NCI-H774 (cell line): ENCODE measurements around the gene SIRPA.

Experiments used
- DNase-seq: peaks from one replicate; lab custom pipeline; 2025; lab: John Stamatoyannopoulos, UW

SIRPA gene

DNA sequence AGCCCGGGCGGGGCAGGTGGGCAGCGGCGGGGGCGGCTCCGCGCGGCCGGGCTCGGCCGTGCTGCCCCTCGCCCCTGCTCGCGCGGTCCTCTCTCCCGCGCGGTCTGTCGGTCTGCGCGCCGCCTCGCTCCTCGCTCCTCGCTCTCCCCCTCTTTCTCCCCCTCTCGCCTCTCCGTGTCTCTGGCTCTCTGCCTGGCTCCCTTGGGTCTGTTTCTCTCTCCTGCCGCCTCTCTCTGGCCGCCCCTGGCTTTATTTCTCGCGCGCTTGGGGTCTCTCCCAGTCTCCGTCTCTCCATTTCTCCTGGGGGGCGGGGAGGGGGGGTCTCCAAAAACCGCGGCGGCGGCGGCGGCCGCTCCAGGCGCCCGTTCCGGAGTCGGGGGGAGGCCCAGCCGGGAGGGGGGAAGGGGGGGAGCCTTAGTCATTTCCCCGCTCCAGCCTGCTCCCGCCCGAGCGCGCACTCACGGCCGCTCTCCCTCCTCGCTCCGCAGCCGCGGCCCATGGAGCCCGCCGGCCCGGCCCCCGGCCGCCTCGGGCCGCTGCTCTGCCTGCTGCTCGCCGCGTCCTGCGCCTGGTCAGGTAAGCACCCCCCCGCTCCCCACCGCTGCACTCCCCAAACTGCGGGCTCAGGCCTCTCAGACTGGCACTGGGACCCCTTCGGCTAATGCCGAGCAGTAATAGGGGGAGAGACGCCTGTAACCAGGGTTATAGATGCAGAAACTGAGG lies at the start of gene SIRPA:
Gene SIRPA (plus strand): TSS at position 457 of the 723 bp plus-strand sequence. CDS start 41 bp downstream, at position 498.
- DNase-seq = no peak

DNA sequence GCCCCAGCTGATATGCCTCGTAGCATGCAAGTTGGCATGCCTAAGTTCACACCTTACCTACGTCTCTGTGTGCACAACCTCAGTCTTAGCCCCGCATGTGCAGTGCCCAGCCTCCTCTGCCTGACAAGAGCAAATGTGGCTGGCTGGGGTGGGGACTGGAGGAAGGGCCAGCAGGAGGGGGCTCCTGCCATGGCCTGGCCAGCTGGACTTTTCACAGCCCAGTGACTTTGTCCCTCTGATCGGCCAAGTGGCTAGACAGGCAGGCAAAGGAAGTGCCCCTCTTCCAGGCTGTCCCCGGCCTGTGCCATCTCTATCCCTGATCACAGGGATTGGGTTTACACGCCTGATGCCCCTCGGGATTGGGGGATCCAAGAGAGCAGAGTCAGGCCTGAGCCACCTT lies 49.5 kb upstream of the SIRPA start:
- no peak for DNase-seq

DNA sequence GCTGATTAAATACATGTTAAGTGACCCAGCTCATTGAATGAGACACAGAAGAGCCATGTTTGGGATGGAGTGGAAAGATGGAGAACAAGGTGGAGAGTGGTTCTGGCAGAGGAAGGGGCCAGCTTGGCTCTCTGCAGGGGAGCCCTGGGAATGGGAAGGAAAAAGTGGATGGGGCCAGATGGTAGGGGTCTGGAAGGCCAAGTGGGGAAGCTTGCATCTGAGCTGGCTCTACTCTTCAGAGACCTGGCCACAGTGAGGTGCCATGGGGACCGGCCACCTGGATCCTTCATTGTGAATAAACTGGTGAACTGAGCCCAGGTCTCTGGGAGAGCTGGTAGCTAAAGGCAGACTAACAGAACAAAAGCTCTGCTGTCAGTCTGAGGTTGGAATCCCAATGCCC lies 48.9 kb upstream of the SIRPA start:
- no peak for DNase-seq

DNA sequence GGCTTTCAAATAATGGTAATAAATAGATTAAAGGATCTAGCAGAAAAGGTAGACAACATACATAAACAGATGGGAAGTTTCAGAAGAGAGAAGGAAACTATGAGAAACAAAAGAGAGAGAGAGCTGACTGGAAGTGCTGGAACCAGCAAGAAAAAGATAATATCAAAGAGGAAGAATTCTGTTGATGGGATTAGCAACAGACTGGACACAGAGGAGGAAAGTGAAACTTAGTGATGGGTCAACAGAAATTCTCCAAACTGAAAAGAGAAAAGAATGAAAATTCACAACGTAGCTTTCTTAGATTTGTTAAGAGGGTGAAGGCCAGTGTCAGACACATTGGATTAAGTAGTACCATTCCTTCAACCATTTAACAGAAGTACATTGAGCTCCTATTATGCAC lies 48.3 kb upstream of the SIRPA start:
- DNase-seq = no peak

DNA sequence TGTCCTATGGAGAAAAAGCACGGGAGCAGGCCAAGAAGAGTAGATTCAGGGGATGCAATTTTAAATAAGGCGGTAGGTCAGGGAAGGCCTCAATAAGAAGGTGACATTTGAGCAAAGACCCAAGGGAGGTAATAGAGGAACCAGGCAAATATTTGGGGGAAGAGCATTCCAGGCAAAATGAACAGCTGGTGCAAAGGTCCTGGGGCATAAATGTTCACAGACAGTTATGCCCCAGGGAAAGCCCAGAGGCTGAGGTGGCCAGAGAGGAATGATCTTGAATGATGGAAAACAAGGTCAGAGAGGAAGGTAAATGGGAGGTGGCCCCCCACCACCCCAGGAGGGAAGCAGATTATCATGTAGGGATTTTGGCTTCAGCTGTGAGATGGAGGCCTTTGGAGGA lies 47.4 kb upstream of the SIRPA start:
- DNase-seq = no peak

DNA sequence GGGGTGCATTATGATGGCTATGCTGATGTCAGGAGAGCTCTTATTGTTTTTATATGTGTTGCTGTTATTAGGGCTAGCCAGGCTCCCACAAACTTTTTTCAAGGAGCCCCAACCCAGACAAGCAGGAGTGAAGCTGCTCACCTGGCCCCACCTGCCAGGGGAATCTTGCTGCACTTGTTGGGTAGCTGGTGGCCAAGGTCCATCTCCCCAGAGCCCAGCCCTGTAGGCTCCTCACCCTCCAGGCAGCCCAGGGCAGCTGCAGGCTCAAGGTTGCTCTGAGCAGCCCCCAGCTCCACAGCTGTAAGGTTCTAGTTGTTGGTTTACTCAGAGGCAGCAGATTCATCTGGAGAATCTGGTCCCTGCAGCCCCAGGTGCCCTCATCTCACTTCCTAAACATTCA lies 46.8 kb upstream of the SIRPA start:
- DNase-seq = no peak

DNA sequence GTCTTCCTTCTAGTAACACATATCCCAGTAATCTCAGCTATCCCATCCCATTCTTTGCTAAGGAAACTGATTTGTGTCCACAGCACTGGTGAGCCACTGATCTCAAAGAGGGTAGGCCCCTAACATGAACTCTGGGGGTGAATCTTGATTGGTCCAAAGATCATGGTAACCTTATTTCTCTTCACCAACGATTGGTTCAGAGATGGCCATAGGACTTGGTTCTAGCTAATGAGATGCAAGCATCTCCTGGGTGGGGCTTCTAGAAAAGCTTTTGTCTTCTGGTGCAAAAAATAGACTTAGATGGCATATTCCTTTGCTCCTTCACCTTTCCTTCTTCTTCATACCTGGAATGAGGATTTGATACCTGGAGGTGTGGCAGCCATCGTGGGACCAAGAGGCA lies 43.8 kb upstream of the SIRPA start:
- no peak for DNase-seq

DNA sequence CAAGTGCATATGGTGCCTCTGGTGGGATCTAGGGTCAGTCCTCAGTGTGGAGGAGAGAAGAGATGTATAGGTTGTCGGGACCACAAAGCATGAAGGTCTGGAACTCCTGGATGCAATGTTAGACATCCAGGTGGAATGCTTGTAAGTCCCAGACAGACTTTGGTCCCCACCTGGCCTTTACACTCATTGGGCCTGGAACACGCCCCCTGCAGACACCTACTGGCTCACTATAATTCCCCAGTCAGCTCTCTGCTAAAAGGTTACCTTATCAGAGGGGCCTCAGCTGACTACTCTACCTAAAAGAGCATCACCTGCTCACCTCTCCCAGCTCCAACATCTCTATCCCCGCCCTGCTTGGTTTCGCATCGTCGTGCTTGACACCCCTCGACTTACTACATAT lies 41.7 kb upstream of the SIRPA start:
- no peak for DNase-seq

DNA sequence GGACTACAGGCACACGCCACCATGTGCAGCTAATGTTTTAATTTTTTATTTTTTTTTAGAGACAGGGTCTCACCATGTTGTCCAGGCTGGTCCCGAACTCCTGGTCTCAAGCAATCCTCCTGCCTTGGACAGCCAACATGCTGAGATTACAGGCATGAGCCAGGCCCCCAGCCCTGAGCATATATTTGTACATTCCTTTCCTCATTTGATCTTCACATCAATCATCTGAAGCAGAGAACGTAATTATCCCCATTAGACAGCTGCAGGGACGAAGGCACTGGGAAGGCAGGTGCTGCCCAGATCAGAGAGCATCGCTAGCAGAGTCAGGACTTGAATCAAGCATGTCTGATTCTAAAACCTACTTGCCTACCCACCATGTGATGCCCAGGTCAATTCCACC lies 41.0 kb upstream of the SIRPA start:
- peak; percentile 16 for DNase-seq

DNA sequence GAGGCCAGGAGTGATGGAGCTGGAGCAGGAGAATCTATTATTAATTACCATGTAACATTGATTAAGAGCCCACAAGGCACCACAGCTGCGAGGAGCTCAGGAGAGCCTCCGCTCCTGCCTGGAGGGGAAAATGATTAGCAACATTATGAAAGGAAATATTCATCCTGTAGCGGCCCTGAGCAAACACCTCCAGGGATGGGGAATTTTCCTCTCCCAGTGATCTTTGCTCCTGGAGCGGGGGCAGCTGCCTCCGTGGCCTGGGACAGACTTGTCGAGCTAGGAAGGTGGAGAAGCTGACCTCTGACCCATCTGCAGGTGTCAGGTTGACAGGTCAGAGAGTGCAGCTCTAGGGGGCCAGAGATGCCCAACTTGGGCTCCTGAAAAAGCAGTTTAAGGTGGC lies 40.1 kb upstream of the SIRPA start:
- DNase-seq = no peak

DNA sequence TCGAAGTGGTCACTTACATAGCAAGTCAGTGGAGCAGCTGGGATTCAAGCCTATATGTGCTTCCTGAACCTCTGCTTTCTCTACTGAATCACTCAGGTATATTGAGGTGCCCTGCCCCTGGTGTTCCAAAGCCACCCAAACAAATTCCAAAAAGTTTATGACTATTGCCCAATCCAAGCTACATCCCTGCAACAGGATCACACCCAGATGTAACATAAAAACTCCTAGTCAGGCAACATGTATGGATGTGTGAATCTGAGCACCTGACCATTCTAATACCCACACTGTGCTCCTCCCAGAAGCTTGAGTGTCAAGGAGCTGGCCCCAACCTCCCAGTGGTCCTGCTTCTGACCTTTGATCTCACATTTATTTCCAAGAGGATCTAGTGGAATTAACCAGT lies 39.5 kb upstream of the SIRPA start:
- DNase-seq = no peak

DNA sequence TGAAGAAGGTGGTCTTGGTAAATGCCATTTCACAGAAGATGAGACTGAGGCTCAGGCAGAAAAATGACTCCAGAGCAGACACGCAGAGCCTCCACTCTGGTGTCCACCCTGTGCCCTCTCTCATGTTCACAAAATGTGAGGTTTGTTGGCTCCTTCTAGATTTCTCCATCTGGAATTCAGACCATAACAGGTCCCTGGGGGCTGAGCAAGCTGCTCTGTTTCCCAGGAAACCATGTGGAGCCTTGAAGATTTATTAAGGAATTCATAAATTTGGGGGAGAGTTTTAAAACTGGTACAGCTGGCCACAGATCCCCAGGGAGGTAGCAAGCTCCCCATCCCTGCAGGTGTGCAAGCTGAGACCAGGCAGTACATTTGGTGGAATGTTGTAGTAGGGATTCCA lies 38.8 kb upstream of the SIRPA start:
- no peak for DNase-seq

DNA sequence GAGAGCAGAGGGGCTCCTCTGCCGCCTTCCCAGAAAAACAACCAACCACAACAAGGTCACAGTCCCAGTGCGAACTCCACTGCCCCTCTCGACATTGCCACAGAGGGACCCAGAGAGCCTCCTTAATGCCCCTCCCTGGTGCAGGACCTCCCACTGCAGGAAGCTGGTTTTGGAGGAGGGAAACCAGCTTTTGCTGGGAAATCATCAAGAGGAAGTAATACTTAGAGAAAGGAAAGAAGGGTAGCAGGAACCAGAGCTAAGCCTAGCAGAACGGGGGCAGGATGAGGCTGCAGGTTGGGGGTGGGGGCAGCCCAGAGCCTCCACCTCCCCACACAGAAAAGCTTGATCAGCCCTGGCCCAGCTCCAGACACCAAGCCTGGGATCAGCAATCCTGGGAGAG lies 37.7 kb upstream of the SIRPA start:
- no peak for DNase-seq

DNA sequence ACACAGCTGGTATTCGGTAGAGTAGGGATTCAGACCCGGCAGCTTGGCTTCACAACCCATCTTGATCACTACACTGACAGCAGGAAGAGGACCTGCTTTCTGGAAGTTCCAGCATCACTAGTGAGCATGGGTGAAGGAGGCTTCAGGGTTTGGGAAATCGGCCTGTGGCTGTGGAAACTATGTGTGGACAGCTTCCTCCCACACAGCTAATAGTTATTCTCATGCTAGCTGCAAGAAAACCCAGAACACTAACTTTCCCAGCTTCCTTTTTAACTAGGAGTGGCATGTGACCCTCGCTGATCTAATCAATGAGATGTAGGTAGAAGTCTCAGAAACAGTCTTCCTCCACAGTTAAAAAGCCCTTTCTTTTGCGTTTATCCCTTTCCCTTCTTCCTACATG lies 36.3 kb upstream of the SIRPA start:
- no peak for DNase-seq

DNA sequence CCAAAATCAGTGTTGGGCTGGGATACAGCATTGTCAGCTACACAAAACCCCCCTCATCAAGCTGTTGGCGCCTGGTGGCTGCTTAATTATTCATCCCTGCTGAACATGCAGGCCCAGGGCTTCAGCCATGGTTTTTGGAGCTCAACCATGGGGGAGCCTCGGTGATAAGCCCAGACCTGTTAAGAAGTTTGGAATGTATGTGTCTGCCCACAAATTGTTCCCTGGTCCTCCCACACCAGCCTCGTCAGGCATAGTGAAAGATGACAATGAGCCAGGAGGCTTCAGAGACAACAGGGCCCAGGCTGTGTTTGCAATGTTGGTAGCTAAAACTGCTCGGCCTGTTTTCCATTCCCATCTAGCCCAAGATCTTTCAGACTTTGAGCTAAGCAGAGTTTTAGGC lies 34.8 kb upstream of the SIRPA start:
- no peak for DNase-seq

DNA sequence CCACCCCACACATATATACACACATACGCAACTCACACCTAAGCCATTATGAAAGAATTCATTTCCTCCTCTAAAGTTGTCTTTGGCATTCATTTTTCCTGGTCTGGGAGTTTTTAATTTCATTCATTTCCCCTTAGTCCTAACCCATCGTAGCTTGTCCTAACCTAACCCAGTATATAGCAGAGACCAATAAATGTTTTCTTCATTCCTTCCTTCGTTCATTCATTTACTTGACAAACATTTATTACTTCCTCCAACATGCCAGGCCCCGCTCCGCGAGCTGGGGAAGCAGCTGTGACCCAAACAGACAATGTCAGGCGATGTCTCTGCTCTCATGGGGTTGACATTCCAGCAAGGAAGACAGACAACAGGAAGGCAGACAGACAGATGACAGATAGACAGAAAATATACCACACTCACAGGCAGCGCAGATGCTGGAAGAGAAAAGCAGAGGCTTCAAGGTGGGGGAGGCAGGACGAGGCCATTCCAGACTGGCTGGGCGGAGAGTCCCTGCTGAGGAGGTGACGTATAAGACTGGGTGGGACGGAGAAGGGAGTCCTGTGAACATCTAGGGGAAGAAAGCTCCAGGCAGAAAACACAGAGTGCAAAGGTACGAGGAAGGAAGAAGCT lies 33.7 kb upstream of the SIRPA start:
- no peak for DNase-seq

DNA sequence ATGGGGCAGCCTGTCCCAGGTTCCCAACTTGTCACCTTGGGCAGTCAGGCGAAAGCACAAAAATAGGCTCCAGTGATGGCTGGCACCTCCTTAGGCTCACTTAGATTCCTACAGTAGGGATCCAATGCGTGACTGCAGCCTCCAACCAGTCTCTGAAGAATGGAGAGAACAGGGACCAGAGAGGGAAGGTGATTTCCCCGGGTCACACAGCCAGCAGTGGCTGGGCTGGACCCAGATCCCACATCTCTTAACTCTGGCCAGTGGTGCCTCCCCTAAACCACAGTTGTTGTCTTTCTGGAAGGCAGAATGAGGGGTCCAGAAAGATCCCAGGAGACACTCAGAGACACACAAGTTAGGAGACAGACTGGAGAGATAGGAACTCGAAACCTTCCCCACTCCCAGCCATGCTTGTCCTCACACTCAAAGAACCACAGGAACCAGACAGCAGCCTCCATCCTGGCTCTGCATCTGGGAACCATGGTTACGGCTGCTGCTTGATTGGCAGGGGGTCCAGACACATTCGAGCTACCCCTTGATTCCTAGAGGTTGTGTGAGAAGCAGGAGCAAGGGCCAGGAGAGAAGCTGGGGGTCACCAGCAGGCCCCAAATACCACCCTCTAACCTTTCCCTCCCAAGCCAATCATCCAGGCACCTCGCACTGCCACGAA lies 33.1 kb upstream of the SIRPA start:
- no peak for DNase-seq

DNA sequence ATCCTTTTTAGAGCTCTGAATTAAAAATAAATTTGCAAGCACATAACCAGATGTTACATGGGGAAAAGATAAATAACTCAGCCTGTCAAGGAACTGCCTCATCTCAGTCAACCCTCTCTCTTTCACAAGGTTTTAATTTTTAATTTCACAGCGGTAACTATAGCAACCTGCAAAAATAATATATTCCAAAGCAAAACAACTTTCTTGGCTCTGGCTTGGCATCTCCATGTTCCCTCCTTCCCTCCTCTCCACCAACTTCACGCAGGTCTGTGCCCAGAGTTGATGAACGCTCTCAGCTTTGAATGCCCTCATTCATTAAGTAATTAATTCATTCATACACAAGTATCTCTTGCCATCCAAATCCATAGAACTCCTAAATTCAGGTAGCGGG lies 32.5 kb upstream of the SIRPA start:
- DNase-seq = no peak

DNA sequence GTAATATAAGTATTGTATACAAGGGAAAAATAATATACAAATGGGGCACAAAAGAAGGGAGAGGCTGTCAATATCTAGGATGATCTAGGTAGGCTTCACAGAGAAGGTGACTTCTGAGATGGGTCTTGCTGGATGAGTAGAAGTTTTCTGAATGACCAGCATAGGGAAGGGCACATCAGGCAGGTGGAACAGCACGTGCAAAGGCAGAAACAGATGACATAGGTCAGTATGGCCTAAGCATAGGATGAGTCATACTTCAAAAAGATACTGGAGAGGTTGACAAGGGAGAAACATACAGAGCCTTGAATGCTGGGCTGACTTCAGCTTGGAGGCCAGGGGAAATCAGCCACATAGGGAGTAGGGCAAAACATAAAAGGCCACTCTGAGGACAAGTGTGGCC lies 31.9 kb upstream of the SIRPA start:
- no peak for DNase-seq

DNA sequence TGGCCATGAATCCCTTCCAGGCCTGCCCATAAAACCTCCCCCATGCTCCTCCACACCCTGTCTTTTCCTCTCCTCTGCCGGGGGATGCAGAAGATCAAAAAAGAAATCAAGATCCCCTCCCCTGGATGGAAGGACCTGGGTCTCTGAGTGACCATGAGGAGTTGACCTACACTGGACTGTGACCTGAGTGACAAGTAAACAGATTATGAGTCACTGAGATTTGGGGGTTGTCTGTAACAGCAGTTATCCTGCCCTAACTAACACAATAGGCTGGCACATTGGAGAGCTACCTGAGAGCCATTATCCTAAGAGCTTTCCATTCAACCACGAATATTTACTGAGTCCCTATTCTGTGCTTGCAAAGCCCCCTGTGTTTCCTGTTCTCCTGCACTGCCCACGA lies 28.4 kb upstream of the SIRPA start:
- no peak for DNase-seq

DNA sequence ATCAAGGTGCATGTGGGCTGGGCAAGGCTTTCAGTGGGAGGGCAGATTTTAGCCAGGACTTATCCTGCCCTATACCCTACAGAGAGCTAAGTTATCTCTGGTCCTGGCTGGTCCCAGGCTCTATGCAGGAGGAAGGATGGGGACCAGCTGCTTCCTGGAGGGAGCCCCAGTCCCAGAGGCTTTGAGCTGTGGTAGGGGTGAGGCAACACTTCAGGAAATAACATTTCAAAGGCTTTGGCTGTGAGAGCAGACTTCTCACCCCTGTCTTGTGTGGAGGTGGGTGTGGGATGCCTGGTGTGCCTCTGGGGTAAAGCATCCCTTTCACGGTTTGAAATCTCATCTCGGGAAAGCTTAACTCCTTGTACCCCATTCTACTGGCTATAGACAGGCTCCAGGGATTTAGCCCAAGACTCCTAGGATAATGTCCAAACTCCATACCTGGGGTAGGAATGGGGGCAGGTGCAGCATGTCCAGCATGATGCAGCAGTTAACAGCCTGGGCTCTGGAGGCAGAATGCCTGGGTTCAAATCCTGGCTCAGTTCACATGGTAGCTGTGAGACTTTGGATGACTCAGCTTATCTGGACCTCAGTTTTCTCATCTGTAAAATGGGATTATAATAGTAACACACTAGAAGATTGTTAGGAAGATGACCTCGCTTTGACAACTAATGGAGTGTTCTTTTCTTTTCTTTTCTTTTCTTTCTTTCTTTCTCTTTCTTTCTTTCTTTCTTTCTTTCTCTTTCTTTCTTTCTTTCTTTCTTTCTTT lies 27.5 kb upstream of the SIRPA start:
- DNase-seq = no peak

DNA sequence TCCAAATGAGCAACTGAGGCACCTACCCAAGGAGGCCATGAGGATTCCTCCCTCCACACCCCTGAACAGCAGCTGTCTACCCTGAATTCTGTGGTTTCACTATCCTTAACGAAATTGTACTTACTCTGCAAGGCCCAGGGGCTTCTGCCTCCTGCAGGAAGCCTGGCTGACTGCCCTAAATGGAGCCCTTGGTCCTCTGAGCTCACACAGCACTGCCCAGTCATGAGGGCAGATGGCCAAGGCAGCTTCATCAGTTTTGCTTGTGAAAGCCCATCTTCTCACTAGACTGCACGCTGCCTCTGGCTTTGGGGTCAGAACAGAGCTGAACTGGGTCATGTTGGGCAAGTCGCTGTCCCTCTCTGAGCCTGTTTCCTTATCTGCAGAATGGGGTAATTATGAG lies 26.4 kb upstream of the SIRPA start:
- no peak for DNase-seq

DNA sequence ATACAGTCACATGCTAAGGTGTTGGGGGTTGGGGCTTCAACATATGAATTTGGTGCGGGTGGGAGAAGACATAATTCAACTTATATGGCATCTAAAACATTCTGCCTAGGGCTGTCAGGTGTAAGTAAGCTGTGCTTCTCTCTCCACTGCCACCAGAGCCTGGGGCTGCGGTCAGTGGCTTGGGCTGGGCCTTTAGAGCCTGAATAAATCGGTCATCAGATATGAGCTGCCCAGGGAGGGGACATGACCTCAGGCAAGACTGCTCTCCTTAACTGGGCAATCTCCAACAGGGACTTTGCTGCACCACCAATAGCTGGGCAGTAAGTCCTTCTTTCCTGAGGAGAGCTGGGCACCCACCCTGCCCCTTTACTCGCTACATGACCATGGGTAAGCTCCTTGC lies 24.9 kb upstream of the SIRPA start:
- DNase-seq = no peak
